ENCODE measurements around the gene SSR4. TPM values are rescaled to one million over a fixed set of nuclear protein-coding genes. Genes with fewer than 3 reads are reported as not detected.

SSR4 gene
- total and polyA plus RNA-seq, 2 of the 8 experiments (the other 6 are each of a cell fraction or from before 2014, with no cell fraction given): 168 to 642 TPM

GRCh38 chrX:153794018-153794896 is at the start of gene SSR4, which contains the start of gene IDH3G (continued):
- TF ChIP-seq YY1 (IDR thresholded peaks at IDR 0.05; ENCODE audit: low read depth, low read length) (peak; percentile 94), NRF1 (IDR thresholded peaks at IDR 0.05; ENCODE audit: low read depth, low read length) (peak; percentile 60), CHD7 (IDR thresholded peaks at IDR 0.05; ENCODE audit: insufficient replicate concordance, low read length) (no peak), TAF1 (IDR thresholded peaks at IDR 0.05; ENCODE audit: low read depth, low read length) (peak; percentile 80), ATF2 (IDR thresholded peaks at IDR 0.05; ENCODE audit: low read length) (no peak), MAX (IDR thresholded peaks at IDR 0.05) (peak; percentile 82), EZH2 (IDR thresholded peaks at IDR 0.05; ENCODE audit: low read depth, low read length, severe bottlenecking) (no peak)

Measured in H1 (cell line).